AG09309 (cell line): ENCODE measurements around the gene LIPM.

Source experiments
- DNase-seq: peaks from one replicate; pipeline ENCODE4 v3.0.0-alpha.2; 2010; ENCODE audit warnings: low read depth
- H3K4me3 ChIP-seq: 2 replicates; pipeline ENCODE4 v1.5.1; 2011; ENCODE audit warnings: mild to moderate bottlenecking, low read depth, low read length, moderate library complexity; ENCODE audit not compliant: control insufficient read depth
- CTCF ChIP-seq: IDR thresholded peaks from 2 replicates; pipeline ENCODE4 v1.5.1; 2011; ENCODE audit warnings: mild to moderate bottlenecking, low read depth, low read length, inconsistent platforms; ENCODE audit not compliant: insufficient read depth, control insufficient read depth; ENCODE audit errors: missing control alignments

LIPM gene

GRCh38 chr10:88865281-88865876, 62.8 kb downstream of the LIPM start:
- H3K4me3 ChIP-seq = no peak overlapping the region
- peak; percentile 34 for TF ChIP-seq CTCF
- DNase-seq = no peak

GRCh38 chr10:88866454-88866853, 63.9 kb downstream of the LIPM start:
- no peak for TF ChIP-seq CTCF
- no peak overlapping the region for H3K4me3 ChIP-seq
- DNase-seq = no peak

GRCh38 chr10:88870089-88870488, 67.6 kb downstream of the LIPM start:
- no peak for DNase-seq
- TF ChIP-seq CTCF = no peak
- no peak overlapping the region for H3K4me3 ChIP-seq
